GM19099 (cell line): ENCODE results near the gene OMA1.

Experiments
- POLR2A ChIP-seq: IDR thresholded peaks from 3 replicates; pipeline ENCODE4 v1.6.1; 2011; ENCODE audit warnings: low read depth; ENCODE audit not compliant: insufficient read length; ENCODE audit errors: extremely low read depth

OMA1 gene

DNA sequence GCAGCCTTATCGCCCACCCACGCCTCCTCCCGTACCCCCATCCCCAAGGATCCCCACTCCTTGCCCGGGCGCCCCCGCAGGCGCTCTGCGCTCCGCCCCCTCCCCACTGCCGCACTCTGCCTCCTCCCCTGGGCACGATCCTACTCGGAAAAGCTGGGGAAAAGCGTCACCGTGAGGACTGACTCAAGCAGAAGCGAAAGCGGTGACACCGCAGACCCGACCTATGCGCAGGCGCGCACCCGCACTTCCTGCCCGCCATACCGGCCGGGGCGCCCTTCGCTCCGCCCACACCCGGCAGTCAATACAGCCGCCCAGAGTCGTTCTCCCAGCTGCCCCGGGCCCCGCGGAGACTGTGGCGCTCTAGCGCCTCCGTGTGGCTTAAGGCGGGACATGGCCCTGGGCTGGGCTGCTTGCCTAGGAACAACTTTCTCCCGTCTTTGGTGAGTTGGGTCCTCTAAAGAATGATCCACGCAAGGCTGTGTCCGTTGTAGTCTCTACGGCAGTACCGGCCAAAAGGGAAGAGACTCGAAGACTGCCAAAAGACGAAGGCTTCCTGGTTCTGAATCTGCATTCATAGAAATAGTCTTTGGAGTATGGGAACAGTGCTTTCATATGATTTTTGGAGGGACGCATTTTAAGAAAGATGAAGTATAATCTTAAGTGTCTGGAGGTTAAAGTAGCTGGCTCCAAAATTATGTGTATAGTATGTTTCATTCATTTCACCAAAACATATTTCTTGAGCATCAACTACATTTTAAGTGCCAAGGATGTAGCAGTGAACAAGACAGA lies at the start of gene OMA1:
TSS of gene OMA1 (minus strand) at position 207 of the 789 bp plus-strand sequence. CDS start 7,432 bp downstream, outside the sequence.
- TF ChIP-seq POLR2A, result peak; percentile 89

DNA sequence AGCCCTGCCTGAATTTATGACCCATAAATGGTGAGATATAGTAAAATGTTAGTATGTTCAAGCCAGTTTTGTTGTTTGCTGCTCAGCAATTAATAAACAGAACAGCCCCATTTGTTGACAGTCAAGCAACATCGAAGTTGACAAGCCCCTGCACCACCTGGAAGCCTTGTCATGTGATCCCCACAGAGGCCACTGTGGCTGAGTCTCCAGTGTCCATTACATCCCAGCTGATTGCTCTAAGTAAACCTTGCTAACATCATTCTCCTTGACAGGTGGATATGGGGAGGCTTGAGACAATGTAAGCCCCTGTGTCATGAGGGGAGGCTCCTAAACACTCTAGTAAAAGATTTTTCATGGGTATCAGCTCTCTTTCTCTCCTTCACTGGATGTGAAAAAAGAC lies 48.0 kb upstream of the OMA1 start:
- TF ChIP-seq POLR2A, result no peak

DNA sequence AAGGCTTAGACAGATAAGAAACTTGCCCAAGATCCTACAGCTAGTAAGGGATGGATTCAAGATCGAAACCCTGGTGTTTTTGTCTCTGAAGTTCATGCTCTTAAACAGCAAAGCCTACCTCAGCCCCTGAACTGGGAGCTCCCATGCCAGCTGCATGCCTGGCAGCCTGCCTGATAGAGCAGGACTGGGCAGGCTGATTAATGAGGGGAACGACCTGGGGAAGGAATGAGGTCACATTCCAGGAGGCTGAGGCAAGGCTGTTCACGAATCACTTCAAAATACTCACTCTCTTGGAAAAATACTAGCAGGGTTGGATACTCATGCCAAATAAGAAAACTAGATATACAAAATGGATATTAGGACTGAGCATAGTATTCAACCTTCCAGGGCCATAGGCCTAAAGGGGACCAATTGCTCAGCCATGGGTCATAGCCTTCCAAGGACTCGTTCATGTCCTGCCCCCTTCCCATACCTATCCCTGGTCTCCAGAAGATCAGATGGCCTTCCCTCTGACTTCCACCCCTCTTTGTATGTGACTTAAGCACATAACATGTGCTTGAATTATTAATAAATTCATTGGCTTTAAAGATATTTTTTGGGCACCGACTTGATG lies 46.1 kb upstream of the OMA1 start:
- no peak for TF ChIP-seq POLR2A

DNA sequence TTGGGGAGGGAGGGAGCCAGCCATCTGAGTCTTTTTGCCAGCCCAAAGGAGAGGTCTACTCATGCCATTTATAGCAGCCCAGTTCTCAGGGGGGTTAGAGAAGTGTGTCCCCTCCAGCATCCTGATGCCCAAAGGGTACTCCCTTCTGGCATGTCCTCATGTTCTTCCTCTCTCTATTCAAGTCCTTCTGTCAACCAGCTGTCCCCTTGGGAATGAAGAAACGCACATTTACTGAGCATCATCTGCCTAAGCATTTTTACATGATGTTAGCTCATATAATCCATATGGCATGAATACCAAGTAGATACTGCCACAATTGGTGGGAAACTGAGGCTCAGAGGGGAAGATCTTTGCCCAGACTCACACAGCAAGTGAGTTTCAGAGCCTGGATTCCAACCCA lies 45.3 kb upstream of the OMA1 start:
- TF ChIP-seq POLR2A, result no peak

DNA sequence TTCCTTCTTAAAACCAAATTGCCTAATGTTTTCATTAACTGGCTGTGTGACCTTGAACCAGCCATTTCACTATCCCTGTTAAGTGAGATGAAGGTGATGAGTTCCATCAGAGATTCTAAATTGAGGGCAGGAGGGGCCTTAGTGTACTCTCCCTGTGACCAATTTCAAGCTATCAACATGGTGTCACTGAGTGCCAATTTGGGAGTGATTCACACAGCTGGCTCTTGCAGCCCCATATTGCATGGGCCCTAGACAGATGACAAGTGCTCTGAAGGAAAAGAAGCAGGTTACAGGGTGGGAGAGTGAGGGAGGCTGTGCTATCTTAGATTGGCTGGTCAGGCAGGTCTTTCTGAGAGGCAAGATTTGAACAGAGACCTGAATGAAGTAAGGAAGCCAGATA lies 43.5 kb upstream of the OMA1 start:
- no peak for TF ChIP-seq POLR2A

DNA sequence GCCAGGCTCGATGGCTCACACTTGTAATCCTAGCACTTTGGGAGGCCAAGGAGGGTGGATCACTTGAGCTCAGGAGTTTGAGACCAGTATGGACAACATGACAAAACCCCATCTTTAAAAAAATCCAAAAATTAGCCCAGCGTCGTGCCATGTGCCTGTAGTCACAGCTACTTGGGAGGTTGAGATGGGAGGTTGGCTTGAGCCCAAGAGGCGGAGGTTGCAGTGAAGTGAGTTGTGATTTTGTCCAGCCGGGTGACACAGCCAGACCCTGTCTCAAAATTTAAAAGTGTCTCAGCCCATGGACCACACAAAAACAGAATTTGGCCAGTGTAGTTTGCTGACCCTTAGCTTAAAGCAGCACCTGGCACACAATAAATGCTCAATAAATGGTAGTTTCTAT lies 41.9 kb upstream of the OMA1 start:
- no peak for TF ChIP-seq POLR2A

DNA sequence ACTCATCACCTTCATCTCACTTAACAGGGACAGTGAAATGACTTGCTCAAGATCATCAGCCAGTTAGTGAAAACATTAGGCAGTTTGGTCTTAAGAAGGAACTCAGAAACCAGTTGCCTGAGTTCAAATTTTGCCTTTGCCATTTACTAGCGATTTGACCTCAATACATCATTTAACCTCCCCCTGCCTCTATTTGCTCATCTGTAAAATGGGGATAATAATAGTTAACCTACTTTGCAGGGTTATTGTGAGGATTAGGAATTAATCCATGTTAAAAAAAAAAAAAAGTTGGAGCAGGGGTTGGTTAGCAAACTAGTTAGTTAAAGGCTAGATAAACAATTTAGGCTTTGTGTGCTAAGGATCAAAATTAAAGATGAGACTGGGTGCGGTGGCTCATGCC lies 41.1 kb upstream of the OMA1 start:
- TF ChIP-seq POLR2A, result no peak

DNA sequence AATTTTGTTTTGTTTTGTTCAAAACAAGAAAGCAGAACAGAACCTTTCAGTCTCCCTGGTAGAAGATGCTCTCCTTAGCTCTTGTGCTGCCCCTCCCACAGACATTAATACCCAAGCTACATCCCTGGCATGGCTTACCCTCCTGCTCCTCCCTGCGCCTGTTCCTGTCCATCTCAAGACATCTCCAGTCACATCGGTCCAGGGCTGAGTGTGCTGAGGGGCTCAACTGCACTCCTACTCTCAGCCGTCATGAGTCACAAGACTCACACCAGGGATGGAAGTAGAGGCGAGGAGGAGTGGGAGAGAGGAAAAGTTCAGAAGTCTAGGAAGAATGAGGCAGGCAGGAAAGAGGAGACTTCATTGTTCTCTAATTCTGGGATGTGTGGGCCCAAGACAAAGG lies 39.7 kb upstream of the OMA1 start:
- TF ChIP-seq POLR2A, result no peak

DNA sequence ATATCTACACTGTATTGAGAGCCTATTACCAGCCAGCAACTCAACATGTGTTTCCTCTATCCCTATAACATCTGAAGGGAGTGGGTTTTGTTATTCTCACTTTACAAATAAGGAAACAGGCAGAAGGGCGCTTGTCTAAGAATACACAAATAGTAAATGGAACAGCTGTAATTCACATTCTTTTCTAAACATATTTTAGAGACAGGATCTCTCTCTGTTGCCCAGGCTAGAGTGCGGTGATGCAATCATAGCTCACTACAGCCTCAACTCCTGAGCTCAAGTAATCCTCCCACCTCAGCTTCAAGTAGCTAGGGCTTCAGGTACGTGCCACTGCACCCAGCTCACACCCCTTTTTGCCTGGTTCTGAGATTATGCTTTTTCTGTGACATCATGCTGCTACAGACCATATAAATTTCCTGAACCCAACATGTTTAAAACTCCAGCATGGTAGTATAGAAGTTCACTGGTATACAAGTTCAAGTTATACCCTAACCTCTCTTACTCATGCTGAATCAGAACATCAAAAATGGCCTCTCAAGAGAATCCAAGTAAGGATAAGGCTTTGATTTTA lies 39.1 kb upstream of the OMA1 start:
- TF ChIP-seq POLR2A, result no peak

DNA sequence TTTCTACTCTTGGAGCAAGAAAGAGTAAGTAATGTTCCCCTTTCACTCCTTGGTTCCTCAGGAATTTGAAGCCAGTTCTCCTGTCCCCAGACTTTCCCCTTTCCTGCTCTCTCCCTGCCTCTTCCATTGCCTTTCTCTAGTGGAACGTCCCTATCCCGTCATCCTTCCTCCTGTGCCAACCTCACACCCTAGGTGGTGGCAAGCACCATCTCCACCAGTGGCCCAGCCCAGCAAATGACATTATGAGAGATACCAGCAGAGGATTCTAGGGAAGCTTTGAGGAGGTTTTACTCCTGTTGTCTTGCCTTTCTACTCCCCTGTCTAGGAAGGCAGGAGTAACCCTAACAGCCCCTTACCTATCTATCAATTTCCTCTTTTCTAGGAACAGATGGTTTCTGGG lies 38.6 kb upstream of the OMA1 start:
- no peak for TF ChIP-seq POLR2A

DNA sequence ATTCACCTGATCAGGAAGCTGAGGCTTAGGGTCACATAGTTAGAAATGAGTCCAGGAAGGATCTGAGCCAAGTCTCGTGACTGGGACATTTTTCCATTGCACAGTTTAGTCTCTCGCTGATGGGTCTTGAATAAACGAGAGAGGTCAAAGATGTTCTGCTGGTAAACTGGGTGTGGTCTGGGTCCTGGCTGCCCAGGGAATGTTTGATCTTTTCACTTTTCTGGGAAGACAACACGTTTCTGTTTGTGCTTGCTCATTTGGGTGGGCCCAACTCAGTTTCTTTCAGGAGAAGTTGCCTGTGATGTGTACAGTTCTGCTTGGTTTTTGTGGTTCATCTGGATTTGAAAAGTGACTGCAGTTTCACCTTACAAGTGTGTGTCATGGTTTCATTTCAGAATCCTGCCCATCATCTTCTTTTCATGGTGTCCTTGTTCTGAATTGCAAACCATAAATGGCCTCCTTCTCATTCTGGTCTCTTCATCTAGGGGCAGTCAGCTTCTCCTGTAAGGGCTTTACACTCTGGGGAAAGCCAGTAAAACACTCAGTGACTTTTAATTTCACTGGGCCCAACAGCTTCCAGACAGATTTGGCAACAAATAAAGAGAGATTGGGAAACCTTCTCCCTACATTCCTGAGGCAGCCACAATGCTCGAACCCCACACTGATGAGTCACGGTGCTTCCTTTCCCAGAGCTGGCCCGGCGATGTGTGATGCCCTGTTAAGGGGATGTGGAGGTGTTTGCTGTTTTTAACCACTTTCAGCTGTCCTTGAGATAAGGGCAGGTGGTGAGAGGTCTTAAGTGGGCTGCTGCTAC lies 37.8 kb upstream of the OMA1 start:
- no peak for TF ChIP-seq POLR2A

DNA sequence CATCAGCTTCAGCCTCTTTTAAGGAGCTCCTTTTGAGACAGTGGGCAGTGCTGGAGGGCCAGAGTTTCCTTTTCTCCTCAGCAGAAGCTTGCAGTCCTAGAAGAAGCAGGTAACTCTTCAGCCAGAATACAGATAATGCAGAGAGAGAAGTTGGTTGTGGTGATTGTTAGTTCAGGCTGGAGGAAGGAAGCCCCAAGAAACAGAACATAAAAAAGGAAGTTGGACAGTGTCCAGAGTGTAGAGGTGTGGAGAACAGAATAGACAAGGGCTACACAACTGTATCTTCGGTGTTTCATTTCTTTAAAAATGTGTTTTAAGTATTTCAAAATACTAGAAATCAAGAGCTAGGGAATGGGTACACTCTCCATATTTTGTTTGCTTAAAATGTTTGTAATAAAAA lies 37.0 kb upstream of the OMA1 start:
- TF ChIP-seq POLR2A, result no peak

DNA sequence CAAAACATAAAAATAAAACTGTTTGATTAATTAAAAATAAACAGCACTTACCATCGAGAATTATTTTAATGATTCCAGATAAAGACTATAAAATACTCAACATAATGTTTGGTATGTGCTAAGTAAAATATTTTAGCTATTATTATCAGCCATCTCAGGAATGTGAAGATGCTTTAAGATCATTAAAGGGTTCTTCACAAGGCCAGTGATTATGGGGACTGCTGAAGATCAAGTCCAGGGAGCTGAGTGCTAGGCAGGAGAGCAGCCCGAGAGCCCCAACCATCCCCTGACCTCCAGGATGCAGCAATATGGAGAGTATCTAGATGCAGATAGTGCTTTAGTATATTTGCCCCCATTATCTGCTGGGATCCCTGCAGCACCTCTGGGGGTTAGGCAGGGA lies 35.1 kb upstream of the OMA1 start:
- no peak for TF ChIP-seq POLR2A

DNA sequence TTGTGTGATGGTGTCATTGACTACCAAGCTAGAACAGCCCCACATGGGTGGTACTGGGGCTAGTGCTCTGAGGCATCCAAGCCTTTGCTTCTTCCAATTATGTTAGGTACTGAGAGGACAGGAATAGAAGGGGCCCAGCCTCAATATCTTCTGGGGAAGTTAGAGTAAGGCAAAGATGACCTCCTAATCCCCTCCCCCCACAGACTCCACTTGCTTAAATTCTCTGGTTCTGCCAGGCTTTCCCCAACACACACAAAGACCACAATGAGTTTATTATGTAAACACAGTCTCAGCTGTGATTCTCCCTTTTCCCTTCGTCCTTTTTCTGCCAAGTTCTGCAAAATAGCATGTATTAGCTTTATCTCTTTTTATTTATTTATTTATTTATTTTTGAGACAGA lies 33.7 kb upstream of the OMA1 start:
- no peak for TF ChIP-seq POLR2A

DNA sequence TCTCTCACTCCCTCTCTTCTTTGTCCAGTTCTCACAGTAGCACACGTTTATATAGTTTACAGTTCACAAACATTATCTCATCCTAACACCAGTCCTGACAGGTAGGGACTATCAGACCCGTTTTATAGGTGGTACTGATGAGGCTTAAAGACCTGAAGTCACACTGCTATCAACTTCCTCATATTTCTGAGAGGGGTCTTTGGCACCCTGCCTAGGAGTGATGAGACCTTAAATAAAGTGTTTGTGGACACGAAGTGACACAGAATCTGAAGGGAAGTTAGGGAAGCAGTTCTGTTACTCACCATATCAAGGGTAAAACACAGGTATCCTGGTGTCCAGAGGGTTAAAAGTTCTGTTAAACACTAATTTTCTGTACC lies 31.1 kb upstream of the OMA1 start:
- TF ChIP-seq POLR2A, result no peak

DNA sequence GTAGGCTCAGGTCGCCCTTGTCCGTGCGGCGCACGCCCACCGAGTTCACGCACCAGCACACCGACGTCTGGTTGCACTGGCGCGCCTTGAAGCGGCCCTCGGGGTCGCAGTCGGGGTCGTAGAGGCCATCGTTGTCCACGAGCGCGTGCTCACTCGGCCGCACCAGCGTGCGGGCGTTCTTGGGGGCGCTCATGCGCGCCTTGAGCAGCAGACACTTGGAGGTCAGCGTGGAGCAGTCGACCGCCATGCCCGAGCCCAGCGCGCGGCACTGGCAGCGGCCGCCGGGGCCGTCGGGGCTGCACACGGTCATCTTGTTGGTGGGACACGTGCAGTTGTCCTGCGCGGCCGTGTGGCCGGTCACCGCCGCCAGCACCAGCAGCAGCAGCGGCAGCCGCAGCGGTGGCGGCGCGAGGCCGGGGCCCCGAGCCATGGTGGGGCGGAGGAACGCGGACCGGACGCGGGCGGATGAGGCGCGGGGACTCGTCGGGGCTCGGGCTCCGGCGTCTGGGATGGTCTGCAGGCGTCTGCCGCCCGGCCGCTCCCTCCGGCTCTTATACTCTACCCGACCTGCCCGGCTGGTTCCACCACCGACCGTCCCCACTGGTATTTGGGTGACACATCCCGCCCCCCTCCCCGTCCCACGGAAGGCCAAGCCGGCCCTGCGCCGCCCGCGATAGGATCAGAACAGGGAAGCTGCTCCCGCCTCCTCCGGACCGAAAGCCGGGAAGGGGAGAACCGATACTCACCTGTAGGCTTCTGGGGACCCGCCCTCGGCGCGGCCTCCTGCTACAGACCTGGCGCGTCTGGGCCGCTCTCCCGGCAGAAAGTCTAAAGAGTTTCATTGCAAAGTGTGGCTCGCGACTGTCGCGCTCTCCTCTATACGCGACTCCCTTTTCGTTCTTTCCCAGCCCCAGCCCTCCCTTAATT lies 30.5 kb upstream of the OMA1 start, which contains the start of gene TACSTD2:
TSS of gene TACSTD2 (minus strand) at position 526 of the 927 bp plus-strand sequence. CDS start at position 430, 96 bp downstream.
- no peak for TF ChIP-seq POLR2A
